GM19468 (cell line): ENCODE results near the gene COL4A2.

Experiments
- ATAC-seq: cut with Tn5 transposase; IDR thresholded peaks from one replicate; pipeline ENCODE4 v1.9.1; 2021; ENCODE audit warnings: mild to moderate bottlenecking, moderate library complexity, moderate number of reproducible peaks; ENCODE audit not compliant: unreplicated experiment; ENCODE audit errors: extremely low read depth

COL4A2 gene

GRCh38 chr13:110271313-110271712 lies 35.8 kb upstream of the COL4A2 start:
- no peak for ATAC-seq

- ATAC-seq: no peak
These were observed 34.9 kb upstream of the COL4A2 start for GRCh38 chr13:110272227-110272626.

GRCh38 chr13:110272651-110273050 lies 34.4 kb upstream of the COL4A2 start:
- ATAC-seq: no peak

- no peak for ATAC-seq
These were observed 33.8 kb upstream of the COL4A2 start for GRCh38 chr13:110273254-110273653.

GRCh38 chr13:110274687-110275086 lies 32.4 kb upstream of the COL4A2 start:
- ATAC-seq: no peak

GRCh38 chr13:110275931-110276552 lies 31.0 kb upstream of the COL4A2 start:
- no peak for ATAC-seq

GRCh38 chr13:110276553-110276950 lies 30.5 kb upstream of the COL4A2 start:
- ATAC-seq: no peak

- ATAC-seq: no peak
These were observed 29.6 kb upstream of the COL4A2 start for GRCh38 chr13:110277357-110277975.

GRCh38 chr13:110278859-110279258 lies 28.2 kb upstream of the COL4A2 start:
- ATAC-seq: no peak

- no peak for ATAC-seq
These were observed 27.4 kb upstream of the COL4A2 start for GRCh38 chr13:110279684-110280083.

GRCh38 chr13:110280231-110280813 lies 26.8 kb upstream of the COL4A2 start:
- ATAC-seq: no peak

- no peak for ATAC-seq
These were observed 25.9 kb upstream of the COL4A2 start for GRCh38 chr13:110280985-110281688.

GRCh38 chr13:110281736-110282135 lies 25.3 kb upstream of the COL4A2 start:
- ATAC-seq: no peak

GRCh38 chr13:110282316-110282841 lies 24.7 kb upstream of the COL4A2 start:
- no peak for ATAC-seq

GRCh38 chr13:110283736-110284517 lies 23.2 kb upstream of the COL4A2 start:
- ATAC-seq: no peak

- ATAC-seq: no peak
These were observed 22.2 kb upstream of the COL4A2 start for GRCh38 chr13:110284779-110285484.

- ATAC-seq: no peak
These were observed 20.9 kb upstream of the COL4A2 start for GRCh38 chr13:110285991-110286832.
